ENCODE measurements around the gene PIGQ. TPM values are rescaled to one million over a fixed set of nuclear protein-coding genes. Genes with fewer than 3 reads are reported as not detected.

The PIGQ gene
- polyA plus RNA-seq, 1 donor = 21.3 TPM

- no peak for DNase-seq
Observed at GRCh38 chr16:568401-569258, 1.1 kb upstream of the PIGQ start.

DNA sequence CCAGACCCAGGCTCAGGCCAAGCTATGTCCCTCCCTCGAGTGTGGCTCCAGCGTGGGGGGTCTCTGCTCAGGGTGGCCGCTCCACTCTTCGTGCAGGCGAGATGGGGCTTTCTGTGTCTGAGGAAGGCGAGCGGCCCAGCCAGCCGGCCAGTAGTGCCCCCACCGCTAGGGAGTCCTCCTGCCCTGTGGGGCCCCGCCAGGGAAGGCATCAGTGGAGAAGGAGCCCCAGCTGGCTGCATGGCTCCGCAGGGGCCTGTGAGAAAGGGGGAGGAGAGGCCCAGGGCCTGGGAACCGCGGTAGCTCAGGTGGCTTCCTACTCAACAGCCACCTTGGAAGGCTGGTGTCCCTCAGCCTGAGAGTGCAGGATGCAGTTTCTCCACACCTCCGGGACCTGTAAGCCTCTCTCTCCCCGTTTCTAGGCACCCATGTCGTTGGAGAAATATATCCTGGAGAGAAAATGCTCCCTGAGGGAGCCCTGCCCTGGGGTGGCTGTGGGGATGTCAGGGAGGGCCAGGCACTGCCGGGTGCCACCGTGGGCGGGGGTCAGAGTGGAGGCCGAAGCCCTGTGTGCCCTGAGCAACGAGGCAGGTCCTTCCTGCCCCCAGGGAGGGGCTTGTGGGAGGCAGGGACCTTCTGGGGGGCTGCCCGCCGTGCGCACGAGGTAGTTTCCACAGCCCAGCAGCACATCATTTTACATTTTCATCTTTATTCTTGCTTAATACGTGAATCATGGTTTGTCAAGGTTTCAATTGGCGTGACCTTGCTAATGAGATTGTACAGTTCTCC is 3.3 kb downstream of the PIGQ start:
- DNase-seq = no peak

DNA sequence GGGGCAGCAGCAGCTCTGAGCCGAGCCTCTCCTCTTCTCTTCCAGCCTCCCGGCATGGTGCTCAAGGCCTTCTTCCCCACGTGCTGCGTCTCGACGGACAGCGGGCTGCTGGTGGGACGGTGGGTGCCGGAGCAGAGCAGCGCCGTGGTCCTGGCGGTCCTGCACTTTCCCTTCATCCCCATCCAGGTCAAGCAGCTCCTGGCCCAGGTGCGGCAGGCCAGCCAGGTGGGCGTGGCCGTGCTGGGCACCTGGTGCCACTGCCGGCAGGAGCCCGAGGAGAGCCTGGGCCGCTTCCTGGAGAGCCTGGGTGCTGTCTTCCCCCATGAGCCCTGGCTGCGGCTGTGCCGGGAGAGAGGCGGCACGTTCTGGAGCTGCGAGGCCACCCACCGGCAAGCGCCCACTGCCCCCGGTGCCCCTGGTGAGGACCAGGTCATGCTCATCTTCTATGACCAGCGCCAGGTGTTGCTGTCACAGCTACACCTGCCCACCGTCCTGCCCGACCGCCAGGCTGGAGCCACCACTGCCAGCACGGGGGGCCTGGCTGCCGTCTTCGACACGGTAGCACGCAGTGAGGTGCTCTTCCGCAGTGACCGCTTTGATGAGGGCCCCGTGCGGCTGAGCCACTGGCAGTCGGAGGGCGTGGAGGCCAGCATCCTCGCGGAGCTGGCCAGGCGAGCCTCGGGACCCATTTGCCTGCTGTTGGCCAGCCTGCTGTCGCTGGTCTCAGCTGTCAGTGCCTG is 4.4 kb downstream of the PIGQ start:
- no peak for DNase-seq

GRCh38 chr16:575354-576196 is 5.8 kb downstream of the PIGQ start:
- no peak for DNase-seq

DNA sequence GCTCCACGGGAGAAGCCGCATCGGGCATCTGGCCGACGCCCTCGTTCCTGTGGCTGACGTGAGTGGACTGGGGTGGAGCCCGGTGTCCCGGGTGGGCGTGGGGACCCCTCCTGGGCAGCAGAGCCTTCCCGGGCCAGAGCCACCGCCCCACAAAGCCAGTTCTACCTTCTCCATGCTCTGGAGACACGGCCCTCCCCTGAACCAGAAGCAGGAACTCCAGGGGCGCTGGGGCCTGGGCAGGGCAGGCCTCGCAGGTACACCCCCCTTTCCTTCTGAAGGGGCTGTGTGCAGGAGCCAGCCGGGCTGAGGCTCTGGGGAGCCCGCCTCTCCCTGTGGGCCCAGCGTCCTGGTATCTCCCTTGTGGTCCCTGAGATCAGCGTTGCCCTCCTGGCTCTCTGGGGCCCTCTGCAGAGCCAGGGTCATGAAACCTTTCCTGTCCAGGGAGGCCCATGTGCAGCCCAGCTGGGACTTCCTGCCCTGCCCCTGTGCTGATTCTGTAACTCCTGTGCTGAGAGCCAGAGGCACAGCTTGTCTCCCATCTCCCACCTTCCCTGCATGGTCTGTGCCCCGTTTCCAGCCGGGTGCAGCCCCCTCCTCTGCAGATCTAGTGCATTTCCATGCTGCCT is 6.5 kb downstream of the PIGQ start:
- no peak for DNase-seq

DNA sequence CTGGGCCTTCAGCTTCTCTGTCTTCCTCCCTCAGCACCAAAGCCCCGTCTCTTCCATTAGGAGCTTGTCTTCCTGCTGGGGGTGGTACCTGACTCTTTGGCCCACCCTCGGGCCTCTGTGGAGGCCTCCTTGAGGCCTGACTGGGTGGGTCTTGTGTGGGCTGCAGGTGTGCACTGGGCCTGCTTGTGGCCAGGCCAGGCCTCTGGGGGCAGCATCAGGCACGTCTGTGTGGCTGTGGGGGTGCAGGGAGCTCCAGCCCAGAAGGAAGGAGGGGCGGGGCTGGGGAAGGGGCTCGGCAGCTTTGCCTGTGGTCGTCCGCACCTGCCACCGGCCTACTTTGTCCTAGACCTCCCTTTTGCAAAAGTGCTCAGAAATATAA is 7.0 kb downstream of the PIGQ start:
- no peak for DNase-seq

- DNase-seq = no peak
Observed at GRCh38 chr16:577796-578195, 8.0 kb downstream of the PIGQ start.

DNA sequence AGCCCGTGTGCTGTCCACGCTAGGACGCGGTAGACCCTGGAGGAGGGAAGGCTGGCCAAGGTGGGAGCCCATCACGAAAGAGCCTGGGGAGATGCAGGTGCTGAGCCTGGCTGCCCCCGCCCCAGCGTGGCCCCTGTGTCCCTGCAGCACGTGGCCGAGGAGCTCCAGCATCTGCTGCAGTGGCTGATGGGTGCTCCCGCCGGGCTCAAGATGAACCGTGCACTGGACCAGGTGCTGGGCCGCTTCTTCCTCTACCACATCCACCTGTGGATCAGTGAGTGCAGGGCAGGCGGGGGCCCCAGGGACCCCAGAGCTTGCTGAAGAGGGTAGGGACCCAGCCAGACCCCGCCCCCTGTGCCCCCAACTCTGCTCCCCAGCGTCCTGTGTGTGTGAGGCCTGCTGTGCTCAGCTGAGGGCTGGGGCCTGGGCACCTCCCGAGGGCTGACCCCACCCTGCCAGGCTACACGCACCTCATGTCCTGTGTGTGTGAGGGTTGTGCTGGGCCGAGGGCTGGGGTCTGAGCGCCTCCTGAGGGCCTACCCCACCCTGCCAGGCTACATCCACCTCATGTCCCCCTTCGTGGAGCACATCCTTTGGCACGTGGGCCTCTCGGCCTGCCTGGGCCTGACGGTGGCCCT is 8.6 kb downstream of the PIGQ start:
- DNase-seq = no peak

GRCh38 chr16:578870-579405 is 9.2 kb downstream of the PIGQ start:
- no peak for DNase-seq

DNA sequence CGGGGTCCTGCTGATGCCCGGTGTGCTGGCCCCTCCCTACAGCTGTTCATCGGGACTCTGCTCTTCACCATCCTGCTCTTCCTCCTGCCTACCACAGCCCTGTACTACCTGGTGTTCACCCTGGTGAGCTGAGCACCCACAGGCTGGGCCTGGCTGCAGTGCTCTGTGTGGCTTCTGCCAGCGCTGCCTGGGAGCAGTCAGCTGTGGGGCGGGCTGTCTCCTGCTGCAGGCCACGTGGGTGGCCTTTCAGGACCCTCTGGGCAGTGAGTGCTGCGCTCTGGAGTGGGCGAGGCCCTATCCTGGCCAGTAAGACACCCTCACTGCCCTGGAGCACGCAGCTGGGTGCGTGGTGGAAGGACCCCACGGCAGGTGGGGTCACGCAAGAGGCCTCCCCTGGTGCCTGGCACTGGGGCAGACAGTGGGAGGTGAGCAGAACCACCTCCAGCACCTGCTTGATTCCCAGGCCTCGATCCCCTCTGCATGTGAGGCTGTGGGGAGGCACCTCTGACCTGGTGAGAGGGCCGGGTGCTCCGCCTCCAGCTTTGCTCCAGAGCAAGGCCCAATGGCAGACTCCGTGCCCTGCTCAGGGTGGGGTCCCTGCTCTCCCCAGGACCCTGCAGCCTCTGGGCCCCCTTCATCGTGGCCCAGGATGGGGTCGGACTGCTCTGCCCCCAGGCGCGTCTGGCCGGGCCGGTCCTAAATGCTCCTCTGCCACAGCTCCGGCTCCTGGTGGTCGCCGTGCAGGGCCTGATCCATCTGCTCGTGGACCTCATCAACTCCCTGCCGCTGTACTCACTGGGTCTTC is 10.6 kb downstream of the PIGQ start:
- DNase-seq = no peak

DNA sequence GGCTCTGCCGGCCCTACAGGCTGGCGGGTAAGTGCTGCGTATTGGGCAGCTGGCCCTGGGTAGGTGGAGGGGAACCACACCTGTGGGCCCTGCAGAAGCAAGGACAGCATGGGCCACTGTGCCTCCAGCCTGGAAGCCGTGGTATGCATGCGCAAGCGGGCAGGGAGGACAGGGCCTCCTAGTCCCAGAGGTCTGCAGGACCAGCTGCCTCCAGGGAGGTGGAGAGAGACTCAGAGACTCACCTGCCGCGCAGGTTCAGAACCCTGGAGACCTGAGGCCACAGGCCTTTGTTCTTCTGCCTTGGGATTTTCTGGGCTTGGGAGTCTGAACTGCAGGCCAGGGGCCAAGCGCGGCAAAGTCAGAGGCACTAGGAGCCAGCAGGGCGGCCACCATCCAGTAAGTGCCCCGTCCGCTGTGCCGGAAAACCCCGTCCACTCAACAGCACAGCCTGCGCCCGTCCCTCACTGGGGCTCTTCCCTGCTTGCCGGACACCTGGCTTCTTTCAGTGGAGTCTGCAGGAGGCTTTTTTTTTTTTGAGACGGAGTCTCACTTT is 11.3 kb downstream of the PIGQ start:
- no peak for DNase-seq

DNA sequence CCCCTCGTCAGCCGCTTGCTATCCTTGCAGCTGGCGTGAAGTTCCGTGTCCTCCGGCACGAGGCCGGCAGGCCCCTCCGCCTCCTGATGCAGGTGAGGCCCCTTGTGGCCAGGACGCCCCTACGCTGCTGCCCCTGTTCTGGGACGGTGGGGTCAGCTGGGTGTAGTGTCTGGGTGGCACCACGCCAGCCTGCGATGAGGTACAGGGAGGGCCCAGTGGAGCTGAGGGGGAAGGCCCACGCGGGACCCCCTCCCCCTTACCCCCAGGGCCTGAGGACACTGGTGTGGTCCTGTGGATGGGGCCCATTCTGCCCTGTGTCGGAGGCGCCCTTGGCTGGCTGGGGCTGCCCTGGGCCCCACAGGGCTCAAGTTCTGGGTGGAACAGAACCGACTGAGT is 12.4 kb downstream of the PIGQ start:
- DNase-seq = no peak

DNA sequence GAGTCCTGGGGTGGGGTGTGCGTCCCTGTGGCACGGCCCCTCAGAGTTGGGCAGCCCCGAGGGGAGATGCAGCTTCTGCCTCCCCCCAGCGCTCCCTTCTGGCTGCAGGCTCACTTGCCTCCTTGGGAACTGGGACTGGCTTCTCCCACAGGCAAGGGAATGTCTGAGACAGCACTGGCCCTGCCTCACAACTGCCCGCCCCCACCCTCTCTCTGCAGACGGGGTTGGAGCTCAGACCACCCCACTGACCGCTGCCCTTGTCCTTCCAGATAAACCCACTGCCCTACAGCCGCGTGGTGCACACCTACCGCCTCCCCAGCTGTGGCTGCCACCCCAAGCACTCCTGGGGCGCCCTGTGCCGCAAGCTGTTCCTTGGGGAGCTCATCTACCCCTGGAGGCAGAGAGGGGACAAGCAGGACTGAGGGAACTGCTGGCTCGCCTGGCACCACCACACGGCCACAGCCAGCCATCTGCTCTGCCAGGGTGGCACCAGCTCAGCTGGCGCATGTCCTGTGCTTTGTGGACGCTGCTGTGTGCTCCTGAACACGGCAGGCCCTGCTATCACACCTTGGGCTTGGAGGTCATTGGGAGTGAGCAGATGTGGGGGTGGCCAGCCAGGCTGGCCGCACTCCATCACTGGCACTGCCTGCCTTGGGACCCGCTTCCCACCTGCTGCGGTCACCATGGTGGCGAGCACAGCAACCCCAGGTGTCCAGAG is 13.0 kb downstream of the PIGQ start:
- no peak for DNase-seq

DNA sequence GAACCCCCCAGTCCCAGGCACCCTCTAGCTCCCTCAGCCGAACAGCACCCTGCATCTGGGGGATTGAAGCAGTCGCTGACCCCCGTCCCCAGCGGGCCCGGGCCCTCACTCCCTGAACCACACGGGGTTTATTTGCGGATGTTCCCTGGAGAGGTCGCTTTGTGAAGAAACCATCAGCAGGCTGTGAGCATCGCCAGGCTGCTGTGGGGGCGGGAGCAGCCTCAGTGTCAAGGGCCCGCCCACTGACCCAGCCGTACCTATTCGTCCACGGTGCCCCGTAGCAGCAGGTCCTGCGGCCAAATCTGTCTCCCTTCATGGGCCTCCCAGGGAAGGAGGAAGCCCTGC is 13.7 kb downstream of the PIGQ start:
- no peak for DNase-seq

DNA sequence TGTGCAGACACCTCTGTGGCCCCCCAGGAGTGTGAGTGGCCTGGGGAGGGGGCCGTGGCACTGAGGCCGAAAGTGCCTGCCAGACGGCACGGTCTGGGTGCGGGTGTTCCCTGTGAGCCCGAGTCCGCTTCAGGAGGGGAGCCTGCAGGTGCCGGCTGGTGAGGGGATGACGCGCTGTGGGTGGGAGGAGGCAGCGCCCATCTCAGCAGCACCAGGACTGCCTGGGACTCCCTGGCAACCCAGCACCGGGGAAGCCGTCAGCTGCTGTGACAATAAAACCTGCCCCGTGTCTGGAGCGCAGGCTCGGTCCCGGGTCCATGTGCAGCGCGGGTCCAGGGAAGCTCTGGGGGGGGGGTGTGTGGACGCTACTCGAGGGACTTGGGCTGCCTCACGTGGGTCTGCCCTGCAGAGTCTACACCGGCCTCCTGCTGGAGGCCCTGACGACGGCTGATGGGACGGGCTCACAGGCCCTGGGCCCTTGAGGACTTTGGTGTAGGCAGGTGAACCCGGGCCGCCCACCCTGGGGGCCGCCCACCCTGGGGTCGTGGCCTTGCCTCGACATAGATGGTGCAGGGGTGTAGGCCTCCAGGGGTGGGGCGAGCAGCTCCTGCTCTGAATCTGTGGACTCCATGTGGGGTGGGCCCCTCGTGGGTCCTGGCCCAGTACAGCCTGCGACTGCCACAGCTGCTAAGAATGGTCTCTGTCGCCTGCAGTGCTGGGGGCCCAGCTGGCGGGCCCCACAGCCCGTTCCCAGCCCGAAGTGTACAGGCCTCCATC is 14.2 kb downstream of the PIGQ start:
- DNase-seq = no peak

GRCh38 chr16:585351-585750 is 15.6 kb downstream of the PIGQ start:
- DNase-seq = no peak

GRCh38 chr16:586047-586644 is 16.4 kb downstream of the PIGQ start:
- DNase-seq = no peak
